NCI-H2029 treated with DMSO at 0.1 percent for 48 hours (cell line): Measurements from ENCODE around the gene LENEP.
A peak's percentile ranks its signal among the peaks of the same experiment; 100 is the strongest.

Experiments used
- DNase-seq: peaks from one replicate; lab custom pipeline; 2025; lab: John Stamatoyannopoulos, UW

LENEP gene

GRCh38 chr1:154993572-154994268, at the start of gene LENEP:
Gene LENEP, plus strand, starts transcription at chr1:154993586. Its CDS starts 22 bp downstream, at chr1:154993608.
- DNase-seq = no peak

GRCh38 chr1:154943649-154944400, 49.6 kb upstream of the LENEP start:
- DNase-seq = no peak

- no peak for DNase-seq
Observed at GRCh38 chr1:154944401-154945159, 48.8 kb upstream of the LENEP start.

GRCh38 chr1:154945160-154945961, 48.0 kb upstream of the LENEP start:
- no peak for DNase-seq

- DNase-seq = no peak
Observed at GRCh38 chr1:154945962-154946850, 47.2 kb upstream of the LENEP start.

- DNase-seq = no peak
Observed at GRCh38 chr1:154948079-154948478, 45.3 kb upstream of the LENEP start.

- no peak for DNase-seq
Observed at GRCh38 chr1:154951901-154952657, 41.3 kb upstream of the LENEP start.

GRCh38 chr1:154952664-154953063, 40.7 kb upstream of the LENEP start:
- no peak for DNase-seq

- DNase-seq = no peak
Observed at GRCh38 chr1:154953611-154954038, 39.8 kb upstream of the LENEP start.

- no peak for DNase-seq
Observed at GRCh38 chr1:154954541-154954940, 38.8 kb upstream of the LENEP start.

GRCh38 chr1:154955039-154955717, 38.2 kb upstream of the LENEP start:
- DNase-seq = peak; percentile 23

GRCh38 chr1:154955718-154956543, 37.5 kb upstream of the LENEP start, which contains the start of gene PBXIP1:
Gene PBXIP1, minus strand, starts transcription at chr1:154956099. Its CDS starts 2,378 bp downstream, at chr1:154953721.
- peak; percentile 65 for DNase-seq

- DNase-seq = no peak
Observed at GRCh38 chr1:154956544-154956941, 36.8 kb upstream of the LENEP start.

GRCh38 chr1:154957091-154957657, 36.2 kb upstream of the LENEP start:
- no peak for DNase-seq

- DNase-seq = no peak
Observed at GRCh38 chr1:154958036-154958435, 35.4 kb upstream of the LENEP start.

- DNase-seq = no peak
Observed at GRCh38 chr1:154958681-154959425, 34.5 kb upstream of the LENEP start.

- no peak for DNase-seq
Observed at GRCh38 chr1:154959426-154959780, 34.0 kb upstream of the LENEP start.
